ENCODE results near the gene TAOK2. TPM values are rescaled to one million over a fixed set of nuclear protein-coding genes. Genes with fewer than 3 reads are reported as not detected.
"Not testable (repeated sequence)": the region's sequence is repeated elsewhere in the genome, so short reads cannot be mapped to it uniquely, and the experiment has no call there.

TAOK2 gene
- polyA plus RNA-seq, 3 donors, result 1.1 to 19.2 (median 2.3) TPM

GRCh38 chr16:30040221-30040620 is 66.6 kb downstream of the TAOK2 start:
- Mint-ChIP-seq H3K27me3 (ENCODE audit: low read depth in 3 of 3) (peaks cover 6 to 18% (median 7%) of the 10 kb centered on the region in 3 donors), H3K4me1 (peaks cover 2% of the 10 kb centered on the region), H3K36me3 (no peaks in the 10 kb centered on the region), H3K9me3 (no peaks in the 10 kb centered on the region), H3K27ac (peak overlapping the region in 1 of 7 donors; percentile 76), H3K4me3 (peak overlapping the region in 1 of 2 donors; percentile 58)
- no peak overlapping the region for H3K27ac ChIP-seq (ENCODE audit: low read depth in 1 of 2, low read length in 2 of 2)
- no peaks in the 10 kb centered on the region for H3K9me3 ChIP-seq (replicated peaks in 1 of 2; ENCODE audit: control insufficient read depth in 1 of 2, insufficient read depth in 1 of 2, low read length in 2 of 2)
- 15% methylated on average over 4 of the region's 5 CpGs for WGBS (ENCODE audit: insufficient coverage)
- TF ChIP-seq CTCF (IDR thresholded peaks at IDR 0.05), result no peak
- no peaks in the 10 kb centered on the region for H4K20me1 ChIP-seq (ENCODE audit: insufficient read depth, low read length)
- H3K4me3 ChIP-seq (replicated peaks in 1 of 3; ENCODE audit: low read depth in 2 of 3, low read length in 3 of 3), result no peak overlapping the region
- no peak overlapping the region for H3K9ac ChIP-seq (ENCODE audit: insufficient read depth, low read length, poor library complexity, severe bottlenecking)
- H3K4me1 ChIP-seq (ENCODE audit: control insufficient read depth in 1 of 2, insufficient read depth in 2 of 2, low read length in 2 of 2), result peaks cover 0 to 3% of the 10 kb centered on the region in 2 donors
- no peak overlapping the region for H2AFZ ChIP-seq (ENCODE audit: insufficient read depth, low read depth, low read length, poor library complexity, severe bottlenecking)
- H3K79me2 ChIP-seq (ENCODE audit: insufficient read depth, low read length), result no peaks in the 10 kb centered on the region
- no peak overlapping the region for H3K4me2 ChIP-seq (replicated peaks; ENCODE audit: extremely low read depth, low read length, poor library complexity, severe bottlenecking)
- no peaks in the 10 kb centered on the region for H3K36me3 ChIP-seq (replicated peaks in 1 of 2; ENCODE audit: control insufficient read depth in 1 of 2, insufficient read depth in 2 of 2, low read length in 2 of 2)
- peak; percentile 27 to 35 (median 31) for DNase-seq
- intact Hi-C loops (cut with micrococcal nuclease), result no loop called here
- H3K27me3 ChIP-seq (ENCODE audit: control insufficient read depth in 2 of 2, insufficient read depth in 2 of 2, low read length in 2 of 2), result no peaks in the 10 kb centered on the region

GRCh38 chr16:30040690-30041089 is 67.0 kb downstream of the TAOK2 start:
- H4K20me1 ChIP-seq (ENCODE audit: insufficient read depth, low read length); DNase-seq; intact Hi-C loops (cut with micrococcal nuclease); H3K27ac ChIP-seq (ENCODE audit: low read depth in 1 of 2, low read length in 2 of 2); H3K36me3 ChIP-seq (replicated peaks in 1 of 2; ENCODE audit: control insufficient read depth in 1 of 2, insufficient read depth in 2 of 2, low read length in 2 of 2); H3K36me3 Mint-ChIP-seq; H3K9me3 ChIP-seq (replicated peaks in 1 of 2; ENCODE audit: control insufficient read depth in 1 of 2, insufficient read depth in 1 of 2, low read length in 2 of 2); H3K27me3 ChIP-seq (ENCODE audit: control insufficient read depth in 2 of 2, insufficient read depth in 2 of 2, low read length in 2 of 2); H3K4me3 ChIP-seq (replicated peaks in 1 of 3; ENCODE audit: low read depth in 2 of 3, low read length in 3 of 3); H3K4me1 ChIP-seq (ENCODE audit: control insufficient read depth in 1 of 2, insufficient read depth in 2 of 2, low read length in 2 of 2); H3K9ac ChIP-seq (ENCODE audit: insufficient read depth, low read length, poor library complexity, severe bottlenecking); H3K9me3 Mint-ChIP-seq; H3K79me2 ChIP-seq (ENCODE audit: insufficient read depth, low read length); H3K4me2 ChIP-seq (replicated peaks; ENCODE audit: extremely low read depth, low read length, poor library complexity, severe bottlenecking); H3K27ac Mint-ChIP-seq; H3K4me1 Mint-ChIP-seq; H2AFZ ChIP-seq (ENCODE audit: insufficient read depth, low read depth, low read length, poor library complexity, severe bottlenecking): not testable (repeated sequence)
- peak overlapping the region in 1 of 2 donors; percentile 26 for H3K4me3 Mint-ChIP-seq
- peaks cover 3 to 14% (median 6%) of the 10 kb centered on the region in 3 donors for H3K27me3 Mint-ChIP-seq (ENCODE audit: low read depth in 3 of 3)
- 100% methylated on average over 1 of the region's 5 CpGs for WGBS (ENCODE audit: insufficient coverage)
